OCI-LY3 (cell line): ENCODE data around the gene KIAA1671.

ENCODE experiments used
- H2AFZ ChIP-seq: fragments of 200-600, 300-600 bp; shearing (Covaris generic); 2 replicates; pipeline ENCODE4 v1.6.0; 2014; ENCODE audit warnings: antibody characterized with exemption, low read depth, low read length
- H3K27ac ChIP-seq: fragments of 200-600, 300-600 bp; sonication (generic); 2 replicates; pipeline ENCODE4 v1.5.1; 2014; ENCODE audit warnings: mild to moderate bottlenecking, low read length, moderate library complexity, mixed read lengths
- H3K27me3 ChIP-seq: fragments of 200-600, 300-600 bp; sonication (generic); 2 replicates; pipeline ENCODE4 v1.6.1; 2014; ENCODE audit warnings: low read depth, low read length, mixed read lengths
- H3K36me3 ChIP-seq: fragments of 200-600, 300-600 bp; sonication (generic); replicated peaks from 2 replicates; pipeline ENCODE3; 2014; ENCODE audit warnings: low read depth, low read length, mixed read lengths
- H3K4me1 ChIP-seq: fragments of 300-600, 200-600 bp; sonication (generic); 2 replicates; pipeline ENCODE4 v1.6.1; 2014; ENCODE audit warnings: low read length, mixed read lengths
- H3K4me2 ChIP-seq: fragments of 200-600, 300-600 bp; sonication (generic); 2 replicates; pipeline ENCODE4 v1.6.1; 2014; ENCODE audit warnings: low read length, mixed read lengths
- H3K4me3 ChIP-seq: fragments of 300-600, 200-600 bp; sonication (generic); 2 replicates; pipeline ENCODE4 v1.5.1; 2014; ENCODE audit warnings: antibody characterized with exemption, mild to moderate bottlenecking, low read length, moderate library complexity
- H3K79me2 ChIP-seq: fragments of 300-600, 200-600 bp; shearing (Covaris generic); 2 replicates; pipeline ENCODE4 v1.6.1; 2014; ENCODE audit warnings: mild to moderate bottlenecking, low read length, mixed read lengths
- H3K9ac ChIP-seq: fragments of 300-600, 200-600 bp; shearing (Covaris generic); 2 replicates; pipeline ENCODE4 v1.6.0; 2014; ENCODE audit warnings: mild to moderate bottlenecking, low read length, moderate library complexity
- H3K9me3 ChIP-seq: fragments of 200-600, 300-600 bp; shearing (Covaris generic); 2 replicates; pipeline ENCODE4 v1.6.1; 2014; ENCODE audit warnings: low read length, mixed read lengths; ENCODE audit not compliant: insufficient read depth
- H4K20me1 ChIP-seq: fragments of 200-600, 300-600 bp; sonication (generic); 2 replicates; pipeline ENCODE4 v1.6.1; 2016; ENCODE audit warnings: low read length, mixed read lengths; ENCODE audit not compliant: insufficient read depth
- EZH2phosphoT487 ChIP-seq: fragments of 200-600 bp; shearing (Covaris generic); IDR thresholded peaks from 2 replicates; pipeline ENCODE4 v1.6.1; 2018; ENCODE audit warnings: antibody characterized with exemption, mixed run types, low read depth
- TF ChIP-seq, protein P1 (sequence below): fragments of 200-600, 300-600 bp; sonication (generic); IDR thresholded peaks from 2 replicates; pipeline ENCODE4 v1.5.1; 2014; ENCODE audit warnings: antibody characterized with exemption, low read length, low read depth

The KIAA1671 gene

DNA sequence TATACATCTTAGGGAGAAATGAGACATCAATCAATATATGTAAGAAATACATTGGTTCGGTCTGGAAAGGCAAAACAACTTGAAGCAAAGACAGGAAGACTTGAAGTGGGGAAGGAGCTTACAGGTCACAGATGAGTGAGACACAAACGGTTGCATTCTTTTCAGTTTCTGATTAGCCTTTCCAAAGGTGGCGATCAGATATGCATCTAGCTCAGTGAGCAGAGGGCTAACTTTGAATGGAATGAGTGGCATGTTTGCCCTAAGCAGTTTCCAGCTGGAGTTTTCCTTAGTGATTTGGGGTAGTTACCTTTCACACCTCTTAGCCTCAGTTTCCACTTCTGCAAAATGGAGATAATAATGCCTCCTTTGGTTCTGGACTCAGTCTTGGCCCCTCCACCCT is 21.8 kb upstream of the KIAA1671 start:
- TF ChIP-seq, protein P1, sequence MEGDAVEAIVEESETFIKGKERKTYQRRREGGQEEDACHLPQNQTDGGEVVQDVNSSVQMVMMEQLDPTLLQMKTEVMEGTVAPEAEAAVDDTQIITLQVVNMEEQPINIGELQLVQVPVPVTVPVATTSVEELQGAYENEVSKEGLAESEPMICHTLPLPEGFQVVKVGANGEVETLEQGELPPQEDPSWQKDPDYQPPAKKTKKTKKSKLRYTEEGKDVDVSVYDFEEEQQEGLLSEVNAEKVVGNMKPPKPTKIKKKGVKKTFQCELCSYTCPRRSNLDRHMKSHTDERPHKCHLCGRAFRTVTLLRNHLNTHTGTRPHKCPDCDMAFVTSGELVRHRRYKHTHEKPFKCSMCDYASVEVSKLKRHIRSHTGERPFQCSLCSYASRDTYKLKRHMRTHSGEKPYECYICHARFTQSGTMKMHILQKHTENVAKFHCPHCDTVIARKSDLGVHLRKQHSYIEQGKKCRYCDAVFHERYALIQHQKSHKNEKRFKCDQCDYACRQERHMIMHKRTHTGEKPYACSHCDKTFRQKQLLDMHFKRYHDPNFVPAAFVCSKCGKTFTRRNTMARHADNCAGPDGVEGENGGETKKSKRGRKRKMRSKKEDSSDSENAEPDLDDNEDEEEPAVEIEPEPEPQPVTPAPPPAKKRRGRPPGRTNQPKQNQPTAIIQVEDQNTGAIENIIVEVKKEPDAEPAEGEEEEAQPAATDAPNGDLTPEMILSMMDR = no peak
- TF ChIP-seq EZH2phosphoT487 = no peak
- H3K4me1 ChIP-seq = no peaks in the 10 kb centered on the region
- H3K36me3 ChIP-seq = no peaks in the 10 kb centered on the region
- no peak overlapping the region for H2AFZ ChIP-seq
- H4K20me1 ChIP-seq = 0 out of 2 replicates have a peak, but pooled peaks cover under 1% of the 10 kb centered on the region
- H3K4me3 ChIP-seq = no peak overlapping the region
- H3K9ac ChIP-seq = no peak overlapping the region
- peaks cover 47% of the 10 kb centered on the region for H3K27me3 ChIP-seq
- H3K9me3 ChIP-seq = no peaks in the 10 kb centered on the region
- no peak overlapping the region for H3K4me2 ChIP-seq
- no peak overlapping the region for H3K27ac ChIP-seq
- no peaks in the 10 kb centered on the region for H3K79me2 ChIP-seq

GRCh38 chr22:24935771-24936483 is 16.6 kb upstream of the KIAA1671 start:
- Histone ChIP-seq H4K20me1 (0 out of 2 replicates have a peak, but pooled peaks cover 3% of the 10 kb centered on the region), H3K27ac (no peak overlapping the region), H3K4me3 (no peak overlapping the region), H3K79me2 (no peaks in the 10 kb centered on the region), H3K9ac (no peak overlapping the region), H3K9me3 (no peaks in the 10 kb centered on the region), H2AFZ (no peak overlapping the region), H3K4me1 (0 out of 2 replicates have a peak, but pooled peaks cover 4% of the 10 kb centered on the region), H3K27me3 (peaks cover 28% of the 10 kb centered on the region), H3K4me2 (no peak overlapping the region), H3K36me3 (no peaks in the 10 kb centered on the region)
- TF ChIP-seq, protein P1 = no peak
- TF ChIP-seq EZH2phosphoT487 = no peak

- TF ChIP-seq, protein P1 = peak; percentile 40
- TF ChIP-seq EZH2phosphoT487 = no peak
- H3K9me3 ChIP-seq = no peaks in the 10 kb centered on the region
- H3K79me2 ChIP-seq = no peaks in the 10 kb centered on the region
- no peak overlapping the region for H3K4me2 ChIP-seq
- no peak overlapping the region for H3K4me3 ChIP-seq
- no peak overlapping the region for H2AFZ ChIP-seq
- H4K20me1 ChIP-seq = 0 out of 2 replicates have a peak, but pooled peaks cover 3% of the 10 kb centered on the region
- no peak overlapping the region for H3K9ac ChIP-seq
- peaks cover 16% of the 10 kb centered on the region for H3K27me3 ChIP-seq
- no peak overlapping the region for H3K27ac ChIP-seq
- H3K4me1 ChIP-seq = 0 out of 2 replicates have a peak, but pooled peaks cover 4% of the 10 kb centered on the region
- no peaks in the 10 kb centered on the region for H3K36me3 ChIP-seq
Observed at GRCh38 chr22:24937114-24937513, 15.4 kb upstream of the KIAA1671 start.

GRCh38 chr22:24938741-24939341 is 13.7 kb upstream of the KIAA1671 start:
- H3K9me3 ChIP-seq = no peaks in the 10 kb centered on the region
- 0 out of 2 replicates have a peak, but pooled peaks cover 3% of the 10 kb centered on the region for H4K20me1 ChIP-seq
- H3K4me1 ChIP-seq = peaks cover 11% of the 10 kb centered on the region; the same call in 1 of the 2 replicates
- no peaks in the 10 kb centered on the region for H3K36me3 ChIP-seq
- peak overlapping the region; percentile 37; the same call in 1 of the 2 replicates for H3K4me2 ChIP-seq
- no peak for TF ChIP-seq EZH2phosphoT487
- TF ChIP-seq, protein P1 = peak; percentile 90
- H3K4me3 ChIP-seq = no peak overlapping the region
- H3K27me3 ChIP-seq = peaks cover 12% of the 10 kb centered on the region
- no peak overlapping the region for H3K27ac ChIP-seq
- H3K9ac ChIP-seq = no peak overlapping the region
- H3K79me2 ChIP-seq = no peaks in the 10 kb centered on the region
- no peak overlapping the region for H2AFZ ChIP-seq
